Hematopoietic multipotent progenitor cell (in vitro differentiated cells): ENCODE measurements around the gene ADPGK. TPM values are rescaled to one million over a fixed set of nuclear protein-coding genes. Genes with fewer than 3 reads are reported as not detected.
A peak's percentile ranks its signal among the peaks of the same experiment; 100 is the strongest.

Experiments
- DNase-seq, 3 donors: peaks; one replicate each; pipeline ENCODE4 v3.0.0-alpha.2; 2011 to 2015; ENCODE audit warnings: low read depth in 2 of 3, low spot score in 2 of 3
- total RNA-seq: library from RNA; depleted of rRNA; stranded (reverse); fragments of >200 nt; gene quantifications from one replicate; pipeline ENCODE4 v1.2.3, GENCODE V29; 2012

The ADPGK gene
- total RNA-seq, 1 donor, result 79.2 TPM

DNA sequence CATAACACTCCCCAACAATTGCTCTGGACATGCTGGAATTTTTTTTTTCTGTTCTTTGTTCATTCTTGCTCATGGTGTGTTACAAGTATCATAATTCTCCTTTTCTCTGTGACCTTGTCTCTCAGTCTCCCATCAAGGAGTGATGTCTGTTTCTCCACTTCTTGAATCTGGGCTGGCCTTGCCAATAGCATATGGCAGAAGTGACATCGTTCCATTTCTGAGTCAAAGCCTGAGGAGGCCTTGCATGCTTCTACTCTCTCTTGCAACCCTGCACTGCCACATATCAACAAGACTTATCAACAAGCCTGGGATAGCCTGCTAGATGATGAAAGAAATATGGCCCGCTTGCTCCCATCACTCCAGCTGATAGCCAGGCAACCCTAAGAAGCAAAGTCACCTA is 8.9 kb upstream of the ADPGK start:
- no peak for DNase-seq

DNA sequence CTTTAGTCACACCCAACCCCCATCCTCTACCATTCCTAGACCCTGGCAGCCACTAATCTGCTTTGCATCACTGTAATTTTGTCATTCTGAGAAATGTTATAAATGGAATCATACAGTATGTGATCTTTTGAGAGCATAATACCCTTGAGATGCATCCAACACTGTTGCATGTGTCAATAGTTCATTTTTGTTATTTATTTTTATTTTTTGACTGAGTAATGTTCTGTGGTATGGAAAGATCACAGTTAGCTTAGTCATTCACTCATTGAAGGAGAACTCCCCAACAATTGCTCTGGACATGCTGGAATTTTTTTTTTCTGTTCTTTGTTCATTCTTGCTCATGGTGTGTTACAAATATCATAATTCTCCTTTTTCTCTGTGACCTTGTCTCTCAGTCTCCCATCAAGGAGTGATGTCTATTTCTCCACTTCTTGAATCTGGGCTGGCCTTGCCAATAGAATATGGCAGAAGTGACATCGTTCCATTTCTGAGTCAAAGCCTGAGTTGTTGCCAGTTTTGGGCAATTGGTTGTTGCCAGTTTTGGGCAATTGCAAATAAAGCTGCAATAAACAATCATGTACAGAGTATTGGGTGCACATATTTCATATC is 6.8 kb upstream of the ADPGK start:
- no peak for DNase-seq

DNA sequence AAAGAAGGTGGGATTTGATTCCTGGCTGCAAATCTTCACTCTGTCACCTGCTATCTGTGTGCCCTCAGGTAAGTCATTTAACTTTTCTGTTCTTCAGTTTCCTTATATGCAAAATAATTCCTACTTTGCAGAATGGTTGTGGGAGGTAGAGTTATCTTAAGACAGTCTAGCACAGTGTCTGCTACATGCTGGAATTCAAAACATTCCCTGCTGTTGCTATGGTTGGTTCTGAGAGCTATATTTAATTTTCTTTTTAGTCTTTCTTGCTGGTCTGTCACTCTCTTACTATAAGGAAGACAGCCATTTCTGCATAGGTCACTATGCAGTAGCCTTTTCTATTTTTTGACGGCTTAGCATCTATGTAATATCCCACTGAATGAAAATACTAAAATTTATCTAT is 4.0 kb upstream of the ADPGK start:
- DNase-seq, result no peak

DNA sequence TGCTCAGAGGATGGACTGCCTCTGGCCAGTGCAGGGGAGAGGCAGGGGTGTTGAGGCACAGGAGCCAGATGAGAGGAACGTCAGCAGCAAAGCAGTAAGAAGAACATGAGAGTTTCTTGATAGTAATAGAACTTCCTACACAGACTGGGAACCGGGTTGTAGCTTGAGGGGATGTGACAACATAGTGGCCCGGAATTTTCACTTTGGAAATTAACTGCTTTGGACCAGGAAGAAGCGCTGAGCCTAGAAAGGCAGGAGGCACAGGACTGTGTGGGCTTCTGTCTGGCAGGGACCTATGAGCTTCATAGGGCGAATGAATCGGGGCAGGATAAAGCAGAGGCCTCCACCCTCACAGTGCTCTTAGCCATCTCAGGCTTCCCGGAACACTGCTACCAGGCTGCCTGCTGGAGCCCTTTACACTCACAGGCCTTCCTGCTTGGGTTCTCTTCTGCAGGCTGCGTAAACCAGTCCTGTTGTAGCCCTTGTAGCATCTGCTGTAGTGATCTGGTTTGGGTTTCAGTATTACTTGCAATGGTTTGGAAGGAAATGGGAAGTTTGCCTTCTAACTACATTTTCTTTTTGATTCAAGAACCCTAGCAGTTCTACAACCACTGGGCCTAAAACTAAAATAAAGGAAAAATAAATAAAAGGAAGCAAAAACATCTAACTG is 3.3 kb upstream of the ADPGK start:
- no peak for DNase-seq

DNA sequence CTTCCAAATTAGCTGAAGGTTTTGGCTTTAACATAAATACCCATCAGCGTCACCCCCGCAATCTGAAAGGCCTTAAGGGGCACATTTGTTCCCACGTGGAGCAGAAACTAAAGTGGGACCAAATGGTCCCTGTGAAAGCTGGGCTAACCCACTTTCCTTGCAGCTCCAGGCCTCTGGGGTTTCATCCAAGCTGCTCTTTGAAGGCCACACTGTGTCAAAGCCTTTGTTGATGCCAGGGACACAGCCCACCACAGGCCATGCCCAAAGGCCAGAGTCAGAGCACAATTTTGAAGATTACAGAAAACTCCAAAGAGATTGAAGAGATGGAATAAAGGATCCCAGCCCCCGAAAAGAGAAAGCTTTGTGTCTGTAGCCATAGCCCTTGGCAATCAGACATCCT is 2.7 kb upstream of the ADPGK start:
- no peak for DNase-seq

DNA sequence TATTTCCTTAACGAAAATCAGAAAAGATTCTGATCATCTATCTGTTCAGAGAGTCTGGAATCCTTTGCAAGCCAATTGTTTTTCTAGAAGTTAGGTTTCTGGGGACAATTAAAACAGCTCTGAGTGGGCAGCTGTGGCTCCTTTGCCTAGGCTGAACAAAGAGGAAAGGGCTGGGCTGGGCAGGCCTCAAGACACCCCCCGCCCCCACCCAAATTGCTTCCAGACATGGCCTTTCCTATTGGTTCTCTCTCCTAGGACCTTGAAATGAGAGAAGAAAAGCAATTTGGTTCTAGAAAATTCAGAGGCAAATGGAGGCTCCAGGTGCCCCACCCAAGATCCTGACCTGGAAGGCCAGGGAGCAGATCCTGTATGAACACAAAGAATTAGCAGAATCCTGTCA is 2.3 kb upstream of the ADPGK start:
- DNase-seq, result no peak

DNA sequence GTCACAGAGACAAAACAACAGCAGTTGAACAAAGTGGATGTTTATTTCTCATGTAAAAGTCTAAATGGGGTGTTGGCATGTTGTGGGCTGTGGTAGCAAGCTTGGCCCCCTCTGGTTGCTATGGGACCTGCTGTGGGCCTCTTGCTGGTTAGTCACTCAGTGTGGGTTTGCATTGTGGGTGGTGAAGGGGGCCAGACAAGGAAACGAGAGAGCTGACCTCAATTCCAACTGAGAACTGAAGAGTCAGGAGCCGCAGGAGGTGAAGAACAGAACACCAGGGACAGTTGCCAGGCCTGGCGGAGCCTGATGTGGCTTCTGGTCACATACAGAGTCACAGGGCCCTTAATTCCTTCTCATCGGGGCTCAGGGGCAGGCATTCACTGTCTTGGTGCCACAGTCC is 1.9 kb upstream of the ADPGK start:
- peak in 2 of 3 donors; percentile 50 to 72 for DNase-seq

DNA sequence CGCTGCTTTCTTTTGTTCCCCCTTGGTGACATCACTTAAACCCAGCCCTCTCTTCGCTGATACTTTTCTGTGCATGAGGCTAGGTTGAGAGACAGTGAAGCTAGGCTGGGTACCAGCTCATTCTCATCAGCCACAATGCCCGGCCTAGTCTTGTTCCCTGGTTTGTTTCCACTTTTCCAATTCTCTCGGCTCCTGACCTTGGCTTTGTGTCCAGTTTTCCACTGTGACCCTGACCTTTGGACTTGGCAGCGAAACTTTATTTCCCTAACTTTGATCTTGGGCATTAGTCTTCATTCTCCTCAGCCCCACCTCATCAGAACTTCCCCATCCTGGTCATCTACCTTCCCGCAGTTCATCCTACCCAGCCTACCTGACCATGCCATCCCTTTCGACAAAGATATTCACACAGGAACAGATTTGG is 908 bp upstream of the ADPGK start:
- no peak for DNase-seq

DNA sequence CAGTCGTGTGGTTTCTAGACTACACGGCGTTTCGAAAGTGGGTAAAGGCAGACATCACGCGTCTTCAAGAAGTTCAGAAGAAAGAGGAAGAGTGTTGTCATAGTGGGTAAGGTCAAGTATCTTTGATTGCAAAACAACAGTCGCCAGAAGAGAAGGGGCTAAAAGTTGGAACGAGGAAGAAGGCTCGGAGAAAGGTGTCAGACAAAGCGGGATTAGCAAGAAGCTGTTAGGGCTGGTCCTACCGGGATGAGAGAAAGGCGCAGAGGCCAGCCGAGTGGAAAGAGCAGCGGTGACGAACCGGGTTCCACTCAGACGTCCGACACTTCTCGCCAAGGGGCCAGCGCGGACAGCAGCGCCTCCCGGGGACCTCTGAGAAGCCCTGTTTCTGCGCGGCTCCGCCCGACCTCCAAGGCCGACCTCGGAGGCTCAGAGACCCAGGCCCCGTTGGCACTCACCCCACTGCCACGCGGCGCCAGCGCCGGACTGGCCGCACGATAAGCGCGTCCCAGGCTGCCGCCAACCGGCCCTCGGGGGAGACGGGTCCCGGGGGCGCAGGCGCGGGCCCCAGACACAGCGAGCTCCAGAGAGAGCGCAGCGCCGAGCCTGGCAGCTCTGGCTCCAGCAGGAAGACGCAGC is 436 bp downstream of the ADPGK start:
- DNase-seq, result peak in 2 of 3 donors; percentile 57 to 88

DNA sequence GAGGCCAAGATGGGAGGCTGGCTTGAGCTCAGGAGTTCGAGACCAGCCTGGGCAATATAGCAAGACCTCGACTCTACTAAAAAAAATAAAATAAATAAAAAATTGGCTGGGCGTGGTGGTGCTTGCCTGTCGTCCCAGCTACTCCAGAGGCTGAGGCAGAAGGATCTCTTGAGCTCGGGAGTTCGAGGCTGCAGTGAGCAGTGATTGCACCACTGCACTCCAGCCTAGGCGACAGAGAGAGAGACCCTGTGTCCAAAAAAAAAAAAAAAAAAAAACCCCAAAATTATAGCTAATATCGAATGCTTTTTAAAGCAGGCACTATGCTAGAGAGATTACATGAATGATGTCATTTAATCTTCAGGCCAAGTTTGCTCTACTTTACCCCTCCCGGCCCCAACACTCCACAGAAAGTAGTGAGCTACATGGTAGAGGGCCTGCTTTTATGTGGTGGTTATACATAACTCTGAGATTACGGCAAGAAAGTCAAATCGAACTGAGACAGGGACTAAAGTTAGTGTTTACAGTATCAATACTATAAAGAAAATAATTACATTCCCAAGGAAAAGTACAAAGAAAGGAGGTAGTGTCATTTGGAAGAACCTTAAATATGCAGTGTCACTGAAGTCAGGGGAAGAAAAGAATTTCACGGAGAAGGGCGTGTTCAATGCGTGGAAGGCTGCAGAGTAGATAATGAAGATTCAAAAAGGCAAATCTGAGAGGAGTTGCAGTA is 1.1 kb downstream of the ADPGK start:
- no peak for DNase-seq

DNA sequence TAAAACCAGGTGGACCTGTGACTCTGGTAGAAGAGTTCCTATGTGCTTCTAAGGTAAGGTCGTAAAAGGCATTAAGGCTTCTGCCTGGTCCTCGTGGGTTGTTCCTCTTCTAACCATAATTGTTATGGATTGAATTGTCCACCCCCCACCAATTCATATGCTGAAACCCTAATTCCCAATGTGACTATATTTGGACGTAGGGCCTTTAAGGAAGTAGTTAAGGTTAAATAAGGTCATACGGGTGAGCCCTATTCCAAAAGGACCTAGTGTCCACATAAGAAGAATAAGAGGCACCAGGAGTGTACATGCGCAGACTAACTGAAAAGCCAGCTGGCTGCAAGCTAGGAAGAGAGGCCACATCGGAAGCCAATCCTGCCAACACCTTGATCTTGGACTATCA is 1.9 kb downstream of the ADPGK start:
- no peak for DNase-seq

DNA sequence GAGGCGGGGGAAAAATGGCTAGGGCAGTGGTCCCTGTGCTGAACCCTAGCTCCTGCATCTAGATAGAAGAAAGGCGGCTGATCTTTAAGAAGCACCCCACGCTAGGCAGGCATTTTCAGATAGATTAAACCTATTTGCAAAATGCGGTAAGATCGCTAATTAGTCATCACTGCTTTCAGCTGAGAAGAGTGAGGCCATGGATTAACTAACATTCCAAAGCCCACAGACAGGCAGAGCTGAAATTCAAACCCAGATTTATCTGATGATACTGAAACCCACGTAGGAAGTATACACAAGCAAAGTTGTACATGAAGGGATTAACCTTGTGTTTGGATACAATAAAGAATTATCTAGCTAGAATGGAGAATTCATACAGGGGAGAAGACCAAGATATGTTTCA is 4.8 kb downstream of the ADPGK start:
- DNase-seq, result no peak

DNA sequence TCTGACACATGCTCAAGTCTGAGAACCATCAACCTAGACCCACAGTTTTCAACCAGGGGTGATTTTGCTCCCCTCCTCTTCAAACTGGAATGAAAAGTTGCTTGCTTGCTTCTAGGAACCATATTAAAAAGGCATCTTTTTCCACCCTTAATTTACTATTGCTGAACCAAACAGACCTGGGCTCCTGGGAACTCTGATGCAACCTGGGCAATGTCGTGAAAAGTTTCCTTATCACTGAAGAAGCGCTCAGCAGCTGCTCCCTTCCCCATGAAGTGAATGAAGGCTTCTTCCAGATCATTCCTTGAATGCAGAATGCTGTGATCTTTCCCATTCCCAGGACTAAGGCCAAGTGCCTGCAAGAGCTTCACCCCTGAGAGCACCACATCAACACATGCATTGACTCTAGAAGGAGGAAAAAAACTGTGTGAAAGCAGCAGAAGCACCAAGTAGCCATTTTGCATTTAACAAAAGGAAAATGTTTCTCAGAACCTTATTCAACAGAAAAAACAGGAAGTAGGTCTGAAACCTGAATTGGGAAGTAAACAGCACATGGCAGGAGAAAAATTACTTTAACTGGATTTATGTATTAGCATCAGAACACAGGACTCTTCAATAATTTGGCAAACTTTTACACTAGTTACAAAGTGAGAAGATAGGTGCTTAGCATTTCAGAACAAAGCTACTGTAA is 8.7 kb downstream of the ADPGK start:
- peak in 1 of 3 donors; percentile 44 for DNase-seq

DNA sequence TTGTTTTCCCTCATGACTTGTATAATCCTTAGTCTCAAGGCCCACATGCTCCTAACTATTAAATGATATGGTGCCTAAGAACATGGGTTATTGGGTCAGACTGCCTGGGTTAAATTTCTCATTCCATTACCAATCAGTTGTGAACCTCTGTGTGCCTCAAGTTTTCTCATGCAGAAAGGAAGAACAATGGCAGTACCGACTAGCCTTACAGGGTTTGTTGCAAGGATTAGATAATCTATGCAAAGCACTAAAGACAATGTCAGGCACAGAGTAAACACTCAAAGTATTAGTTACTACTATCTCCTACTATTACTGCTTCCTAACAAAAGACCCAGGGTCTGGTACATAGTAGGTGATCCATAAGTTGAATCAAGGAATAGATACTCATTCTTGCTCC is 12.2 kb downstream of the ADPGK start:
- DNase-seq, result no peak

DNA sequence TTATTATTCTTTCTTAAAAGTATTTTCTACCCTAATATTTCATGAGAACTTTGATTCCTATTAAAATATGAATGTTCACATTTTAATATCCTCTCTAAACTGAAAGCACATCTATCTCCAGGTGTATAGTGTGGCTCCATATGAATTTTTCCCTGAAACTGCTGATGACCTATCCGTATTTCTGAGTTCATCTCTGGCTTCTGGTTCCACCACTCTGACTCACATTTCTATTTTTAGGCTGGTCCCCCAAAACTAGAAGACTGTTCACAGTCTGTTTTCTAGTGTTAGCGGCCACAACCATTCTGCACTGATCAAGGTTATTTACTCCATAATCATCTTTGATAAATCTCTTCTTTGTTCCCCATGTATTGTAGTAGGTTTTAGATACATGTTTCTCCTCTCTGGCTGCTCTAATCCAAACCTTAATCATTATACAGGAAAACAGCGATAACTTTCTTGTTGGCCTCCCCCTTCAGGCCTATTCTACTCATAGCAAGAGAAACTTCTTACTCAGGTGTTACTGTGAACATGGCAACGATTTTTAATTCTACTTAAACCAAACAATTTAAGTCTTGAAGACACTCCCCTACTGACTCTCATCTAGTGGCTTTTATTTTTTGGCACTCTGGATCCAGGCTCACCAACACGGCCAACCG is 12.8 kb downstream of the ADPGK start:
- peak in 1 of 3 donors; percentile 22 for DNase-seq

DNA sequence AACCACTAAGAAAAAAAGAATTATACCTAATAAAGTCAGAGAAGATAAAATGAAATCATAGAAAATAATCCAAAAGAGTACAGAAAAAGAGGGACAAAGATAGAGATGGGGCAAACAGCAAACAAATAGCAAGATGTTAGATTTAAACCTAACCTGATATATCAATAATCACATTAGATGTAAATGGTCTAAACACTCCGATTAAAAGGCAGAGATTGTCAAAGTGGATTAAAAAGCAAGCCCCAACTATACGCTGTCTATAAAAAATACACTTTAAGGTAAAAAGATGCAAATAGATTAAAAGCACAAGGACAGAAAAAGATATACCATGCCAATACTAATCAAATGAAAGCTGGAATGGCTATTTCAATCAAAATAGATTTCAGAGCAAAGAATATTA is 16.8 kb downstream of the ADPGK start:
- DNase-seq, result no peak

DNA sequence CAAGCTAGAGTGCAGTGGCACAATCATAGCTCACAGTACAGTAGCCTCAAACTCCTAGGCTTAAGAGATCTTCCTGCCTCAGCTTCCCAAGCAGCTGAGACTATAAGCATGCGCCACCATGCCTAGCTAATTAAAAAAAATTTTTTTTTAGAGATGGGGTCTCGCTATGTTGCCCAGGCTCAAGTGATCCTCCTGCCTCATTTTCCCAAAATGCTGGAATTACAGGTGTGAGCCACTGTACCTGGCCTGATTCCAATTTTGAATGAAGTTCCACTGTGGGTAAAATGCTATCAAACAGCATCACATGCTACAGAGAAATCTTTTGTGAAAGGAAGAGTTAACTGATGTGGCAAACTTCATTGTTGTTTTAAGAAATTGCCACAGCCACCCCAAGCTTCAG is 17.5 kb downstream of the ADPGK start:
- no peak for DNase-seq

DNA sequence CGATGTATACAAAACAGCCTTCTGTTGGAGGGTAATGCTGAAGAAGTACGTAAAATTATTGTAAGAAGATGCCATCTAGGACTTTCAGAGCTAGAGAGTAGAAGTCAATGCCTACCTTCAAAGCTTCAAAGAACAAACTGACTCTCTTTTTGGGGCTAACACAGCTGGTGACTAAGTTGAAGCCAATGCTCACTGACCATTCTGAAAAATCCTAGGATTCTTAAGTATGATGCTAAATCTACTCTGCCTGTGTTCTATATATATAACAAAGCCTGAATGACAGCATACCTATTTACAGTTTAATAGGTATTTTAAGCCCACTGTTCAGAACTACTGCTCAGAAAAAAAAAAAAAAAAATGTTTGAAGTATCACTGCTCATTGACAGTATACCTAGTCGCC is 18.9 kb downstream of the ADPGK start:
- no peak for DNase-seq

DNA sequence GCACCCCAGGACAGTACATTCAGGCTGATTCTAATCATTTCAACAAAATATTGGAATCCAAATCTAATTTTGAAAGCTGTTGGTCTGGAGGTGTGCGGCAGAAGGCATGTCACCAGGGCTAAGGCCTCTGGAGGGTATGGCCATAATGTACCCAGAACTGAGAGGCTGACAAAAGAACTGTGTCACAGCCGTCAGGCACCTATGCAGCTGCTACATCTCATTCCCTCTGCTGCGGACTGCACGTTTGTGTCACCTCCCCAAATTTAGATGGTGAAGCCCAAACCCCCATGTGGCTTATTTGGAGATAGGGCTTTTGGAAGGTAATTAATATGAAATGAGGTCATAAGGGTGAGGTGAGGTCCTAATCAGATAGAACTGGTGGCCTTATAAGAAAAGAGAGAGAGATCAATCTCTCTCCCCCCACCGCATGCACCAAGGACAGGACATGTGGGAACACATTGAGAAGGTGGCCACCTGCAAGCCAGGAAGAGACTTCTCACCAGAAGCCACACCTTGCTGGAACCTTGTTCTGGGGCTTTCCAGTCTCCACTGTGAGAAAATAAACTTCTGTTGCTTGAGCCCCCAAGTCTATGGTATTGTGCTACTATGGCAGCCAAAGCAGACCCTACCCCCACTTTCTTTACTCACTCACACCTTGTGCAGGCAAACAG is 22.8 kb downstream of the ADPGK start:
- no peak for DNase-seq

DNA sequence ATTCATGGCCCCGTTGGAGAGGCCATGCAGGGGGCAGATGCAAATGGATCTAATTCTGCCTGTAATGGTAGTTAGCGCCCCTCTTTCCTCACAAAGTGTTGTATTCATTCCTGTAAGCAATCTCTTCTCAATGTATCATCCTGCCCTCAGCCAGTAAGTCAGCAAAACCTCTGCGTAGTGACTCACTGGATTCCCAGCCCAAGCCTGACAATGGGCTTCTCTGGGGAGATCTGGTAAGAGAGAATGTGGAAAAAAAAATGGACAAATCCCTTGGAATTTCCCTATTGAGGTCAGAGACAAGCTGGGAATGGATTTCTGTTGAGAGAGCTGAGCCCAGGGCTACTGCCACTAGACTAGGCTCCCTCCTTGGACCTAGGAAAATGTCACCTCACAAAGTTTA is 25.4 kb downstream of the ADPGK start:
- no peak for DNase-seq
